Measurements from ENCODE around the gene EPB41L3.

DNA sequence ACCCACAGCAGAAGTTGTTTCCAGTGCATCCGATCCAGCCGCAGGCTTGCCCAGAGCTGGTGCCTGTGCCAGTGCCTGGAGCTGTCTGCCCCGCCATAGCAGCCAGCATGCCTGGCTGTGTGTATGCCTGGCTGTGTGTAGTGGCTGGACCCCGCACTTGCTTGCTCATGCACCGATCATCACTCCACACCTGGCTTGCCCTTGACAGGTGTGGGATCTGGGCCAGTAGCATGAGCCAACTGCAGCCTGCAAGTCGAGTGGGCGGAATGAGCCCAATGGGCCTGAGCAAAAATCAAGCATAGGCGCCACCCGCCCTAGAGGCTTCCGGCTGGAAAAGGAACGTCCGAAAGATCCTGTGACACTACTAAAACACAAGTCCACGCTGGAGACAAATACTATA, 74.5 kb downstream of the EPB41L3 start:
- TF ChIP-seq, protein P1, sequence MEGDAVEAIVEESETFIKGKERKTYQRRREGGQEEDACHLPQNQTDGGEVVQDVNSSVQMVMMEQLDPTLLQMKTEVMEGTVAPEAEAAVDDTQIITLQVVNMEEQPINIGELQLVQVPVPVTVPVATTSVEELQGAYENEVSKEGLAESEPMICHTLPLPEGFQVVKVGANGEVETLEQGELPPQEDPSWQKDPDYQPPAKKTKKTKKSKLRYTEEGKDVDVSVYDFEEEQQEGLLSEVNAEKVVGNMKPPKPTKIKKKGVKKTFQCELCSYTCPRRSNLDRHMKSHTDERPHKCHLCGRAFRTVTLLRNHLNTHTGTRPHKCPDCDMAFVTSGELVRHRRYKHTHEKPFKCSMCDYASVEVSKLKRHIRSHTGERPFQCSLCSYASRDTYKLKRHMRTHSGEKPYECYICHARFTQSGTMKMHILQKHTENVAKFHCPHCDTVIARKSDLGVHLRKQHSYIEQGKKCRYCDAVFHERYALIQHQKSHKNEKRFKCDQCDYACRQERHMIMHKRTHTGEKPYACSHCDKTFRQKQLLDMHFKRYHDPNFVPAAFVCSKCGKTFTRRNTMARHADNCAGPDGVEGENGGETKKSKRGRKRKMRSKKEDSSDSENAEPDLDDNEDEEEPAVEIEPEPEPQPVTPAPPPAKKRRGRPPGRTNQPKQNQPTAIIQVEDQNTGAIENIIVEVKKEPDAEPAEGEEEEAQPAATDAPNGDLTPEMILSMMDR (IDR thresholded peaks at IDR 0.05) = no peak
- no peak for TF ChIP-seq POLR2A (IDR thresholded peaks at IDR 0.05)

Data from esophagus squamous epithelium (tissue), 4 donors.